NCI-H2107 (cell line): ENCODE results near the gene LMBR1.
"Not testable (repeated sequence)": the region's sequence is repeated elsewhere in the genome, so short reads cannot be mapped to it uniquely, and the experiment has no call there.

Experiments used
- DNase-seq: peaks from one replicate; lab custom pipeline; 2025; lab: John Stamatoyannopoulos, UW

Gene LMBR1

DNA sequence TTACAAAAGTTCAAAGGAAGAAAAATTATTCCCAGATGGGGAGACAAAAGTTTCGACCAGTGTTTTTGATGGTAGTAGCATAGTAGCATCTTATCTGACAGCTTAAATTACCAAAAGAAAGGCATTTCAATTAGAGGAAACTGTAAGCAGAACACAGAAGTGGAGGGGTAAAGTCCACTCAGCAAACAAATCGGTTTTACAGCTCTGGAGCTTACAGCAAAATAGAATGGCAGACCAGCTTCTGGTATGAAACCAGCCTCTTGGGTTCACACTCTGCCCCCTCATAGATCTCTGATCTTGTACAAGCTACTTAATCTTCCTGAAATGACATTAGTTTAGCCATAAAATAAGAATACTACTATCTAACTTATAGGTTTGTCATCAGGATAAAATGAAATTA, 133.8 kb downstream of the LMBR1 start:
- DNase-seq: no peak

GRCh38 chr7:156754201-156754600, 138.8 kb downstream of the LMBR1 start:
- no peak for DNase-seq

DNA sequence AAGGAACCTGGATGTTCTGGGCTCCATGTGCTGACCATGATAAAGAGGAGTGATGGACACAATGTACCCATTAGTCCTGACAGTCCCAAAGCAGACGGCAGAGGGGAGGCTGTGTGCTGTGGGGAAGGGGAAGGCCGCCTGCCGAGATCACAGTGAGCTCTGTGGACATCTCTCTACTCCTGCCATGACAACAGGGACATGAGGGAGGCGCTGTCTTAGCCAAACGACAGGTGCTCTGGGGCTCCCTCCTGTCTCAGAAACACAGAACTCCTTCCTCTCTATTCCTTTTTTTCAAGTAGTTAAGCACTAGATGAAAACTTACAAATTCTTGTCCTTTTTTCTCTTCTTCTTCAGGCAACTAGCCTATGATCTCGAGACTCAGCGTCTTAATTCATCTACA, 139.4 kb downstream of the LMBR1 start:
- no peak for DNase-seq

GRCh38 chr7:156753229-156753560, 139.8 kb downstream of the LMBR1 start:
- no peak for DNase-seq

DNA sequence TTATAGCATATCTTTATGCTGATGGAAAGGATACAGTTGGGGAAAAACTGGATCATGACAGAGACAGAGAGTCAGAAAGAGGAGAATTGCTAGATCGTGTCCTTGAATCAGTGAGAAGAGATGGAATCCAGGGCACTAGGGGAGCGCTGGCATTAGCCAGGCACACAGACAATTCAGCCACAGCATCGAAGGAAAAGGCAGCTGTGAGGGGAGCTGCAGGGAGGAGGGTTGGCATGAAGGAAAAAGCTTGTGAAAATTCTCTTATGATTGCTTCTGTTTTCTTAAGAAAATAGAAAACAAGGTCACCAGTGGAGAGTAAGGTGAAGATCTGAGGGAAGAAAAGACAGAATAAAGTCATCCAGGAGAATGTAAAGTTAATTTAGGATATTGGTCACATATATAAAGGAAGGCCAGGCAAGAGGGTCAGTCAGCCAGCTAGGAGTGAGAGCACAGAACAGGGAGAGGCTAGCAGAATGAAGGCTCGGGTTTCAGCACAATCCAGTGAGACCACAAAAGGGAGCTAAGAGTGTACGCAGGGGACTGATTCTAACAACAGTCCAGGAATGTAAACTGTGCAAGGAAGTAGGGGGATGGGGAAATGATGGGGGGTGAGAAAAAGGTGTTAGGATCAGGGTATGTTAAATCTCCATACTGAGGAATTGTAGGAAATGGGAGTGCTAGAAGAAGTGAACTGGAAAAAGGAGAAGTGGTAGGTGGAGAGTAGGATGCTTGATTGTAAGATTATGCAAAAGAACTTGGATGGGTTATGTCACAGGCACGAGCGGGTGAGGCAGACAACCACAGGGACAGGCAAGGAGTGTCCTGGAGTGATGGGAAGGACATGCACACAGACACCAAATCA, 140.4 kb downstream of the LMBR1 start:
- DNase-seq: no peak

GRCh38 chr7:156751319-156751718, 141.7 kb downstream of the LMBR1 start:
- DNase-seq: no peak

DNA sequence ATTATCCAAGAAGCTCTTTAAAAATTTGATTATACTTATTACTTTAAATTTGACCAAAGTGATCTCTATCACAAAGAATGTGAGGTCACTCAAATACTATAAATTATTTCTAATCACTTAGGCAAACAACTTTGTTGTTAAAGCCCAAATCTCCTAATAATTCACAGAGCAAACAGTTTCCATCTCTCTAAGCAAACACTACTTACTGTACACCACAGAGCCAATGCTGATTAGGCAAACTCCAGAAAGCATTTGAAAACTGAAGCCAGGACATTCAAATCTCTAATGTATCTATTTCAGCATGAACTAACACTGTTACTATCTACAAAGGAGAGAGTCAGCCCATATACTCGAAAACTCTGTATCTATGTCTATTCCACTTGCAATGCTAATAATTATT, 145.3 kb downstream of the LMBR1 start:
- DNase-seq: no peak

GRCh38 chr7:156746891-156747290, 146.1 kb downstream of the LMBR1 start:
- DNase-seq: no peak

DNA sequence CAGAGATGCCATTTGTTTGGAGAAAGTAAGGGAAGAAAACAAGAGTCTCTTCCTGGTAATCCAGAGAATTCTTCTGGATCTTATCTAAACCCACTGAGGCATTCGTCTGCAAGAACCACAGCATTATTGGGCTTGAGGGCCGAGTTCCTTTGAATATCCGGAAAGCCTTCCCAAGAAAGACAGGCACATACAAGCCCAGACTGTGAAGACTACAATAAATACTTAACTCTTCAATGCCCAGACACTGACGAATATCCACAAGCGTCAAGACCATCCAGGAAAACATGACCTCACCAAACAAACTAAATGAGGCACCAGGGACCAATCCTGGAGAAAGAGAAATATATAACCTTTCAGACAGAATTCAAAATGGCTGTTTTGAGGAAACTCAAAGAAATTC, 153.4 kb downstream of the LMBR1 start:
- no peak for DNase-seq

- DNase-seq: no peak
Measured at GRCh38 chr7:156735851-156736250, 157.1 kb downstream of the LMBR1 start.

- no peak for DNase-seq
Measured at GRCh38 chr7:156733638-156734037, 159.3 kb downstream of the LMBR1 start.

GRCh38 chr7:156732091-156732625, 160.8 kb downstream of the LMBR1 start:
- DNase-seq: no peak

DNA sequence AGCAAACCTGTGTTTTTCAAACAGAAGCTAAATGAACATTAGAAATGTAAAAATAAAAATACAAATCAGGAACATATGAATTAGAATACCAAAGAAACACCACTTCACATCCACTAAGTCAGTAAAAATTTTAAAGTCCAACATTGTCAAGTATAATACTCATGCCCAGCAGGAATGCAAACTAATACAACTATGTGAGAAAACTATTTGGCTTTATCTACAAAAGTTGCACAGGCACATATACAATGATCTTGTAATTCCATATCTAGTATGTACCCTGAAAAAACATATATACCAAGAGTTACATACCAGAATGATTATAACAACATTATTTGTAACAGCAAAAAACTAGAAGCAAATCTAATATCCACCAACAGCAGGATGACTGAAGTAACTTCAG, 161.3 kb downstream of the LMBR1 start:
- no peak for DNase-seq

GRCh38 chr7:156725936-156726335, 167.0 kb downstream of the LMBR1 start:
- no peak for DNase-seq

DNA sequence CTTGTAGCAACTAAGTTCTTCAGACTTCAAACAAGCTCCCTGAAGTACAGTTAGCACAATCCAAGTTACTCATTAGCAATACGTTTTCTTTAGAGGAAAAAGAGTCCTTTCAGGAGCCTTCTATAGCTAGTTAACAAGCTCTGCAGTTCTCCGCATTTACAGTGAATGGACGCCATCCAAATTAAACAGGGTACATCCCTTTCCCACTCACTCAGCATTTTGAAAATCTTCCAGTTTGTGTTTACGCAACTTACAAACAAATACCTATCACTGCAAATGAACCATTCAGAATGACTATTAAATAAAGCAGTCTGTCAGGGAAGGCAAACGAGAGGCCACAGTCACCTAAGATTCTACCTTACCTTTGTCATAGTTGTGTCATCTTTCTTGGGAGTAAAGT, 167.9 kb downstream of the LMBR1 start:
- no peak for DNase-seq

DNA sequence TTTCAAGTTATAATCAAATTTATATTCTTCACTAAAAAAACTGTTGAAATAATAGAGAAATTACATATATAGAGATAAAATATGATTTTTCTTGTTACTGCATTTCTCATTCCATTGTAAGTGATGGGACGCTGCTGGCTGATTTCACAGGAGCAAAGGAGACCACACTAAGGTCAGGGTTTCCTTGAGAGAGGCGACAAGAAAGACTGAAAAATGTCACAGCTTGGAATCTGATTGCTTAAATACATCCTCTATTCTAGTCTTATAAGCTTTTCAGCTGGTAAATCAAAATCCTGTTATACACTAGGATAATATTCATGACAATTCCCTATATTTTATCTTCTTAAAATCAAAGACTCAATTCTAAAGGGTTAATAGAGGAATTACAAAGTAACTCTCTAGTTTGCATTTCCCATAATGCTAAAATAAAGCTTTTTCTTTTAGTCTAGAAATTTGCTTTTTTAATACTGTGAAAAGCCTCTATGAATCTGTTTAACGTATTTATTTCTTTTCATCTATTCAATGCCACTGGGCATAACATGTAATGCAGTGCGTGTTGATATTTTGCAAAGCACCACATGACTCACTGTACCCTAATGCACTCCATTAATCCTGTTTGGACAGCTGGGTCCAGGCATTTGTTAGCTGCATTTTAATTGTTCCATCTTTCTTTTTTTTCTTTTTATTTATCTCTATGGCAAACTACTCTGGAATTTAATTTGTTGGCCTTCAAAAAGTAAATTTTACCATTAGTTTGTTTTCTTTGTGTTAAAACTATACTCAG, 170.7 kb downstream of the LMBR1 start:
- DNase-seq: no peak

DNA sequence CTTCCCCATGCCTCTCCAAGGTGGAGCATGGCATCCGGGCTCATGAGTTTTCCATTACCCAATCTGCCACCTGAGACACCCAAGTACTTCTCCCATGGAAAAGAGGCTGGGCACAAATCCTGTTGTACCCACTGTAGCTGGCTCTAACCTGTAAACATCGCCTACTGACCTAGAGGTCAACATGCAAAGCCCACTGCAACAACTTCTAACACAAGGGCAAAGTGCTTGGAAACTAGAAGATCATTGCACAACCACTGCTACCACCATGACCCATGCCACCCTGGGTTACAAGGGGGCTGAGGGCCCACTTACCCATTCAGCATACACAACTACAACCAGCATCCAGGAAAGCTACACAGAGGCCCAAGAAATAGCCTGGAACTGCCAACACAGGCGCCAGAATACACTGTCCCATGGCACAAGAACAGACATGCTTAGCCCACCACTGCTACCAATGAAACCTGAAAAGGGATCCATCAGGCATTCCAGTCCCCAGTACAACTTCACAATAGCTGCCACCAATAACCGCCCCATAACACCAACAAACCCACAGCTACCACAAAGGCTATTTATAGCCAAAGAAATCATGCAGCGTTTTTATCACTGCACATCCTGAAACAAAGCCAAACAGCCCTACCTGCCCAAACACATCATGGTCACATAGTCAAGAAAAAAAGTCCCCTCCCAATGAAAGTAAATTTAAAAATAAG, 189.1 kb downstream of the LMBR1 start:
- DNase-seq: no peak

- no peak for DNase-seq
Measured at GRCh38 chr7:156703209-156703608, 189.8 kb downstream of the LMBR1 start.

- no peak for DNase-seq
Measured at GRCh38 chr7:156702399-156702798, 190.6 kb downstream of the LMBR1 start.

DNA sequence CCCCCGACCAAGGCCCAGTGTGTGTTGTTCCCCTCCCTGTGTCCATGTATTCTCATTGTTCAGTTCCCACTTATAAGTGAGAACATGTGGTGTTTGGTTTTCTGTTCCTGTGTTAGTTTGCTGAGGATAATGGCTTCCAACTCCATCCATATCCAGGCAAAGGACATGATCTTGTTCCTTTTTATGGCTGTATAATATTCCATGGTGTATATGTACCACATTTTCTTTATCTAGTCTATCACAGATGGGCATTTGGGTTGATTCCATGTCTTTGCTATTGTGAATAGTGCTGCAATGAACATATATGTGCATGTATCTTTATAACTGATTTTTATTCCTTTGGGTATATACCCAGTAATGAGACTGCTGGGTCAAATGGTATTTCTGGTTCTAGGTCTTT, 191.2 kb downstream of the LMBR1 start:
- DNase-seq: not testable (repeated sequence)

DNA sequence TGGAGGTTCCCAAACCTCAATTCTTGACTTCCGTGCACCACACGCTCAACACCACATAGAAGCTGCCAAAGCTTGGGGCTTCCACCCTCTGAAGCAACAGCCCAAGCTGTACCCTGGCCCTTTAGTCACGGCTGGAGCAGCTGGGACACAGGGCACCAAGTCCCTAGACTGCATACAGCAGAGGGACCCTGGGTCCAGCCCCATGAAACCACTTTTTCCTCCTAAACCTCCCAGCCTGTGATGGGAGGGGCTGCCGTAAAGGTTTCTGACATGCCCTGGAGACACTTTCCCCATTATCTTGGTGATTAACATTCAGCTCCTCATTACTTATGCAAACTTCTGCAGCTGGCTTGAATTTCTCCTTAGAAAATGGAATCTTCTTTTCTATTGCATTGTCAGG, 194.5 kb downstream of the LMBR1 start:
- not testable (repeated sequence) for DNase-seq

- not testable (repeated sequence) for DNase-seq
Measured at GRCh38 chr7:156697283-156697682, 195.7 kb downstream of the LMBR1 start.

GRCh38 chr7:156693627-156694026, 199.4 kb downstream of the LMBR1 start:
- no peak for DNase-seq
